Measurements from ENCODE around the gene DHRS12.

Gene DHRS12

DNA sequence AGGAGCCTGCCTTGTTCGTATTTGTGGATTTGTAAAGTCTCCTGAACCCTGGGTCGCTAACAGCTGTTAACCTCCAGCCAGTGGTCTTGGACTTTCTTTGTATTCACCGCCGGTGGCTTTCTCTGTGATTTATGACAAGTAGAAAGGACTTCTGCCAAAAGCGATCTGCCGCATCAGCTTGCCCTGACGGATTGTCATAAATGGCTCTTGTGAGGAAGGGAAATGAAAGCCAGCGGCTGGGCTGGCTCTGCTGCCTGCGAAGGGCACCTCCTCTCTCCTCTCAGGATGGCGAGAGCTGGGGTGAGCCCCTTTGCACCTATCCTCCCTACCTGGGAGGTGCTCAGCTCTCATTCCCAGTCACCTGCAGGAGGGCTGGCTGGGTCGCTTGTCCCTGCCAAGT, 25.6 kb downstream of the DHRS12 start:
- H3K4me3 ChIP-seq (ENCODE audit: low read depth in 1 of 2, low read length in 1 of 2): no peak overlapping the region
- no peak overlapping the region for H3K27ac ChIP-seq
- H3K9me3 ChIP-seq: no peaks in the 10 kb centered on the region
- peaks cover 4% of the 10 kb centered on the region for H3K36me3 ChIP-seq
- H3K27me3 ChIP-seq: peaks cover 33% of the 10 kb centered on the region
- H3K4me1 ChIP-seq (ENCODE audit: control insufficient read depth in 1 of 2, insufficient read depth in 1 of 2, low read depth in 1 of 2, low read length in 1 of 2): no peaks in the 10 kb centered on the region
- TF ChIP-seq CTCF (IDR thresholded peaks at IDR 0.05): no peak

- Histone ChIP-seq H3K4me1 (ENCODE audit: control insufficient read depth in 1 of 2, insufficient read depth in 1 of 2, low read depth in 1 of 2, low read length in 1 of 2) (no peaks in the 10 kb centered on the region), H3K27me3 (peaks cover 38% of the 10 kb centered on the region), H3K4me3 (ENCODE audit: low read depth in 1 of 2, low read length in 1 of 2) (no peak overlapping the region), H3K27ac (no peak overlapping the region), H3K9me3 (no peaks in the 10 kb centered on the region), H3K36me3 (peaks cover 8% of the 10 kb centered on the region)
- TF ChIP-seq CTCF (IDR thresholded peaks at IDR 0.05): no peak
Observed at GRCh38 chr13:51777921-51778320, 26.0 kb downstream of the DHRS12 start.

- Histone ChIP-seq H3K27ac (no peak overlapping the region), H3K9me3 (no peaks in the 10 kb centered on the region), H3K4me1 (ENCODE audit: control insufficient read depth in 1 of 2, insufficient read depth in 1 of 2, low read depth in 1 of 2, low read length in 1 of 2) (no peaks in the 10 kb centered on the region), H3K36me3 (peaks cover 21% of the 10 kb centered on the region), H3K27me3 (peaks cover 43% of the 10 kb centered on the region), H3K4me3 (ENCODE audit: low read depth in 1 of 2, low read length in 1 of 2) (no peak overlapping the region)
- no peak for TF ChIP-seq CTCF (IDR thresholded peaks at IDR 0.05)
Observed at GRCh38 chr13:51776179-51776578, 27.8 kb downstream of the DHRS12 start.

- Histone ChIP-seq H3K27me3 (peaks cover 38% of the 10 kb centered on the region), H3K4me3 (ENCODE audit: low read depth in 1 of 2, low read length in 1 of 2) (no peak overlapping the region), H3K36me3 (peaks cover 39% of the 10 kb centered on the region), H3K27ac (no peak overlapping the region), H3K9me3 (no peaks in the 10 kb centered on the region), H3K4me1 (ENCODE audit: control insufficient read depth in 1 of 2, insufficient read depth in 1 of 2, low read depth in 1 of 2, low read length in 1 of 2) (no peaks in the 10 kb centered on the region)
- TF ChIP-seq CTCF (IDR thresholded peaks at IDR 0.05): no peak
Observed at GRCh38 chr13:51773515-51773914, 30.4 kb downstream of the DHRS12 start.

DNA sequence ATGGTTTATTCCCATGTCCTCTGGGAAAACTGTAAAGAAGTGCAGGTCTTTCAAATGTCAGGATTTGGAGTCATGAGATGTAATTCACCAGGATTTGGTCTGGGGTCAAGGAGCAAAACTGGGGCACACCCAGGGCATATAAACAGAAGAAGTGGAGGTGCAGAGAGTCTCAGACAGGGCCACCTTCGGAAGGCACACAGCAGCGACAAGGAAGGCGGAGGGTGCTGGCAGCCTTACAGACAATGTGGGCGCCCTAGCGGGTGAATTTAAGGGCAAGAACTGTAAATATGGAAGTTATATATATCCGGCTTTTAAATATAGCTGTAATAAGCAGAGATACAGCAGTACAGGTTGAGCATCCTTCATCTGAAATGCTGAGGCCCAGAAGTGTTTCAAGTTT, 31.2 kb downstream of the DHRS12 start:
- TF ChIP-seq CTCF (IDR thresholded peaks at IDR 0.05): no peak

DNA sequence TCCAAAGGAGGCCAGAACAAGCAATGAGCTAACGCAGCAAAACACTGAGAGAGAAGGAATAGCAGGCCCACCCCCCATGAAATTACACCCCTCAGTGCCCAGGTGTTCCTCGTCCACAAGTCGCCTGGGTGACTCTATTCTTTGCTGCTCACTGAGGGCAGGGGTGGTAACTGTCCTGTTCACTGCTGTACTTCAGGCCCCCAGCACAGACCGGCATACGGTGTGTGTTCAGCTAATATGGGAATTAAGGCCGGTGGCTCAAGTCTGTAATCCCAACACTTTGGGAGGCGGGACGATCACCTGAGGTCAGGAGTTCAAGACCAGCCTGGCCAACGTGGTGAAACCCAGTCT, 31.9 kb downstream of the DHRS12 start:
- H3K27ac ChIP-seq: no peak overlapping the region
- H3K36me3 ChIP-seq: peaks cover 54% of the 10 kb centered on the region
- H3K4me3 ChIP-seq (ENCODE audit: low read depth in 1 of 2, low read length in 1 of 2): no peak overlapping the region
- TF ChIP-seq CTCF (IDR thresholded peaks at IDR 0.05): no peak
- H3K9me3 ChIP-seq: no peaks in the 10 kb centered on the region
- H3K27me3 ChIP-seq: peaks cover 23% of the 10 kb centered on the region
- H3K4me1 ChIP-seq (ENCODE audit: control insufficient read depth in 1 of 2, insufficient read depth in 1 of 2, low read depth in 1 of 2, low read length in 1 of 2): no peaks in the 10 kb centered on the region

More for the DNA sequence above, 31.2 kb downstream of the DHRS12 start:
- Histone ChIP-seq H3K4me3 (ENCODE audit: low read depth in 1 of 2, low read length in 1 of 2) (no peak overlapping the region), H3K9me3 (no peaks in the 10 kb centered on the region), H3K4me1 (ENCODE audit: control insufficient read depth in 1 of 2, insufficient read depth in 1 of 2, low read depth in 1 of 2, low read length in 1 of 2) (no peaks in the 10 kb centered on the region), H3K27me3 (peaks cover 30% of the 10 kb centered on the region), H3K36me3 (peaks cover 47% of the 10 kb centered on the region), H3K27ac (no peak overlapping the region)

All from neutrophil (primary cell).